Neural cell (in vitro differentiated cells): ENCODE results near the gene EEIG2. TPM values are rescaled to one million over a fixed set of nuclear protein-coding genes. Genes with fewer than 3 reads are reported as not detected.

ENCODE experiments used
- H2AFZ ChIP-seq: fragments of 200-600, 300-800 bp; sonication (generic), shearing (Covaris generic); 2 replicates; pipeline ENCODE4 v1.6.0; 2014; ENCODE audit warnings: low read depth, mild to moderate bottlenecking, antibody characterized with exemption, low read length, moderate library complexity
- H3F3A ChIP-seq: fragments of 200-600 bp; shearing (Covaris generic); 2 replicates; pipeline ENCODE4 v1.6.1; 2016; ENCODE audit warnings: mild to moderate bottlenecking, moderate library complexity, mixed read lengths, antibody characterized with exemption, low read length; ENCODE audit not compliant: insufficient read depth, poor library complexity, severe bottlenecking
- H3K27ac ChIP-seq: fragments of 200-600, 300-800 bp; sonication (generic), shearing (Covaris generic); 2 replicates; pipeline ENCODE4 v1.5.1; 2014; ENCODE audit warnings: mild to moderate bottlenecking, low read length, moderate library complexity
- H3K27me3 ChIP-seq: fragments of 300-800, 200-600 bp; sonication (generic), shearing (Covaris generic); 2 replicates; pipeline ENCODE4 v1.6.0; 2014; ENCODE audit warnings: mild to moderate bottlenecking, low read depth, low read length, moderate library complexity; ENCODE audit not compliant: insufficient read depth
- H3K36me3 ChIP-seq: fragments of 300-800, 200-600 bp; sonication (generic), shearing (Covaris generic); 2 replicates; pipeline ENCODE4 v1.5.1; 2014; ENCODE audit warnings: mild to moderate bottlenecking, antibody characterized with exemption, low read length, moderate library complexity; ENCODE audit not compliant: insufficient read depth
- H3K4me2 ChIP-seq: fragments of 300-800, 200-600 bp; sonication (generic), shearing (Covaris generic); 2 replicates; pipeline ENCODE4 v1.6.0; 2014; ENCODE audit warnings: mild to moderate bottlenecking, low read length
- H3K4me3 ChIP-seq: fragments of 300-800, 200-600 bp; sonication (generic), shearing (Covaris generic); 2 replicates; pipeline ENCODE4 v1.5.1; 2014; ENCODE audit warnings: mild to moderate bottlenecking, low read length, moderate library complexity
- H3K79me2 ChIP-seq: fragments of 200-600 bp; shearing (Covaris generic); replicated peaks from 2 replicates; pipeline ENCODE4 v1.6.0; 2014; ENCODE audit warnings: mild to moderate bottlenecking, low read length, moderate library complexity; ENCODE audit not compliant: insufficient read depth
- H3K9ac ChIP-seq: fragments of 300-800, 200-600 bp; sonication (generic), shearing (Covaris generic); 2 replicates; pipeline ENCODE4 v1.6.1; 2016; ENCODE audit warnings: mild to moderate bottlenecking, low read length, mixed read lengths
- H3K9me2 ChIP-seq: fragments of 200-600 bp; shearing (Covaris generic); 2 replicates; pipeline ENCODE4 v1.6.1; 2016; ENCODE audit warnings: mild to moderate bottlenecking, low read length, mixed read lengths; ENCODE audit not compliant: insufficient read depth
- H3K9me3 ChIP-seq: fragments of 200-600, 300-800 bp; sonication (generic), shearing (Covaris generic); 2 replicates; pipeline ENCODE4 v1.6.1; 2016; ENCODE audit warnings: mild to moderate bottlenecking, mixed run types, low read length, moderate library complexity, mixed read lengths
- H4K20me1 ChIP-seq: fragments of 200-600 bp; shearing (Covaris generic); 2 replicates; pipeline ENCODE4 v1.6.1; 2016; ENCODE audit warnings: mild to moderate bottlenecking, mixed run types; ENCODE audit not compliant: insufficient read depth
- EP300 ChIP-seq: fragments of 450-650 bp; conservative IDR thresholded peaks from 2 replicates; pipeline ENCODE4 v1.6.1; 2014; ENCODE audit warnings: antibody characterized with exemption, mild to moderate bottlenecking, moderate library complexity; ENCODE audit not compliant: poor library complexity, severe bottlenecking
- EZH2 ChIP-seq: fragments of 200-600, 300-800 bp; shearing (Covaris generic), sonication (generic); IDR thresholded peaks from 2 replicates; pipeline ENCODE4 v1.6.1; 2014; ENCODE audit warnings: antibody characterized with exemption, low read length, borderline replicate concordance, mild to moderate bottlenecking; ENCODE audit not compliant: insufficient read depth, poor library complexity, severe bottlenecking
- MXI1 ChIP-seq: fragments of 450-650 bp; conservative IDR thresholded peaks from 2 replicates; pipeline ENCODE4 v1.6.1; 2014; ENCODE audit warnings: antibody characterized with exemption, mild to moderate bottlenecking; ENCODE audit not compliant: poor library complexity, severe bottlenecking
- POLR2AphosphoS5 ChIP-seq: IDR thresholded peaks from 2 replicates; pipeline ENCODE4 v1.6.1; 2012
- RAD21 ChIP-seq: fragments of 450-650 bp; conservative IDR thresholded peaks from 2 replicates; pipeline ENCODE4 v1.6.1; 2014; ENCODE audit warnings: antibody characterized with exemption, mild to moderate bottlenecking, moderate library complexity
- REST ChIP-seq: IDR thresholded peaks from 2 replicates; pipeline ENCODE4 v1.6.1; 2012; ENCODE audit warnings: borderline replicate concordance
- SMC3 ChIP-seq: fragments of 450-650 bp; conservative IDR thresholded peaks from 2 replicates; pipeline ENCODE4 v1.6.1; 2014; ENCODE audit warnings: antibody characterized with exemption, mild to moderate bottlenecking, moderate library complexity; ENCODE audit not compliant: poor library complexity
- TAF1 ChIP-seq: IDR thresholded peaks from 2 replicates; pipeline ENCODE4 v1.6.1; 2012; ENCODE audit warnings: low read depth
- polyA plus RNA-seq: library from polyadenylated mRNA; depleted of rRNA; stranded (reverse); fragments of >200 nt; gene quantifications from 2 replicates; pipeline ENCODE4 v1.2.3, GENCODE V29; 2014
- TF ChIP-seq, protein P1 (sequence below): fragments of 450-650 bp; IDR thresholded peaks from 2 replicates; pipeline ENCODE4 v1.5.1; 2014; ENCODE audit warnings: antibody characterized with exemption, mild to moderate bottlenecking, moderate library complexity; ENCODE audit not compliant: poor library complexity, severe bottlenecking

Gene EEIG2
- polyA plus RNA-seq, 1 donor from 2014 or later, result 13.1 TPM

DNA sequence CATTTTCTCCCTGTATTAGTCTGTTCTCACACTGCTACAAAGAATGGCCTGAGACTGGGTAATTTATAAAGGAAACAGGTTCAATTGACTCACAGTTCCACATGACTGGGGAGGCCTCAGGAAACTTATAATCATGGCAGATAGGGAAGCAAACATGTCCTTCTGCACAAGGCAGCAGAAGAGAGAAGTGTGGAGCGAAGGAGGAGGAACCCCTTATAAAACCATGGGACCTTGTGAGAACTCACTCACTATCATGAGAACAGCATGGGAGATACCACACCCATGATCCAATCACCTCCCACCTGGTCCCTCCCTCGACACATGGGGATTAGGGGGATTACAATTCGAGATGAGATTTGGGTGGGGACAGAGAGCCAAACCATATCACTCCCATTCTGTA is 35.2 kb upstream of the EEIG2 start:
- H3K36me3 ChIP-seq, result no peaks in the 10 kb centered on the region
- H3K9me2 ChIP-seq, result no peaks in the 10 kb centered on the region
- no peak overlapping the region for H2AFZ ChIP-seq
- H3K27ac ChIP-seq, result no peak overlapping the region
- H3K79me2 ChIP-seq, result no peaks in the 10 kb centered on the region
- TF ChIP-seq RAD21, result no peak
- no peak for TF ChIP-seq MXI1
- TF ChIP-seq, protein P1, sequence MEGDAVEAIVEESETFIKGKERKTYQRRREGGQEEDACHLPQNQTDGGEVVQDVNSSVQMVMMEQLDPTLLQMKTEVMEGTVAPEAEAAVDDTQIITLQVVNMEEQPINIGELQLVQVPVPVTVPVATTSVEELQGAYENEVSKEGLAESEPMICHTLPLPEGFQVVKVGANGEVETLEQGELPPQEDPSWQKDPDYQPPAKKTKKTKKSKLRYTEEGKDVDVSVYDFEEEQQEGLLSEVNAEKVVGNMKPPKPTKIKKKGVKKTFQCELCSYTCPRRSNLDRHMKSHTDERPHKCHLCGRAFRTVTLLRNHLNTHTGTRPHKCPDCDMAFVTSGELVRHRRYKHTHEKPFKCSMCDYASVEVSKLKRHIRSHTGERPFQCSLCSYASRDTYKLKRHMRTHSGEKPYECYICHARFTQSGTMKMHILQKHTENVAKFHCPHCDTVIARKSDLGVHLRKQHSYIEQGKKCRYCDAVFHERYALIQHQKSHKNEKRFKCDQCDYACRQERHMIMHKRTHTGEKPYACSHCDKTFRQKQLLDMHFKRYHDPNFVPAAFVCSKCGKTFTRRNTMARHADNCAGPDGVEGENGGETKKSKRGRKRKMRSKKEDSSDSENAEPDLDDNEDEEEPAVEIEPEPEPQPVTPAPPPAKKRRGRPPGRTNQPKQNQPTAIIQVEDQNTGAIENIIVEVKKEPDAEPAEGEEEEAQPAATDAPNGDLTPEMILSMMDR, result no peak
- no peak for TF ChIP-seq REST
- TF ChIP-seq EP300, result no peak
- TF ChIP-seq SMC3, result no peak
- TF ChIP-seq POLR2AphosphoS5, result no peak
- TF ChIP-seq EZH2, result no peak
- TF ChIP-seq TAF1, result no peak
- H3F3A ChIP-seq, result no peaks in the 10 kb centered on the region
- H3K4me3 ChIP-seq, result no peak overlapping the region
- H3K4me2 ChIP-seq, result no peak overlapping the region
- H3K9me3 ChIP-seq, result no peaks in the 10 kb centered on the region
- no peak overlapping the region for H3K9ac ChIP-seq
- H3K27me3 ChIP-seq, result no peaks in the 10 kb centered on the region
- H4K20me1 ChIP-seq, result no peaks in the 10 kb centered on the region

- Histone ChIP-seq H4K20me1 (no peaks in the 10 kb centered on the region), H3K27ac (no peak overlapping the region), H3K27me3 (no peaks in the 10 kb centered on the region), H3K79me2 (no peaks in the 10 kb centered on the region), H3K4me2 (no peak overlapping the region), H3F3A (no peaks in the 10 kb centered on the region), H3K9me2 (no peaks in the 10 kb centered on the region), H3K9ac (no peak overlapping the region), H3K4me3 (no peak overlapping the region), H2AFZ (no peak overlapping the region), H3K36me3 (no peaks in the 10 kb centered on the region), H3K9me3 (no peaks in the 10 kb centered on the region)
- no peak for TF ChIP-seq EZH2
Measured at GRCh38 chr1:108527135-108527534, 32.8 kb upstream of the EEIG2 start.

DNA sequence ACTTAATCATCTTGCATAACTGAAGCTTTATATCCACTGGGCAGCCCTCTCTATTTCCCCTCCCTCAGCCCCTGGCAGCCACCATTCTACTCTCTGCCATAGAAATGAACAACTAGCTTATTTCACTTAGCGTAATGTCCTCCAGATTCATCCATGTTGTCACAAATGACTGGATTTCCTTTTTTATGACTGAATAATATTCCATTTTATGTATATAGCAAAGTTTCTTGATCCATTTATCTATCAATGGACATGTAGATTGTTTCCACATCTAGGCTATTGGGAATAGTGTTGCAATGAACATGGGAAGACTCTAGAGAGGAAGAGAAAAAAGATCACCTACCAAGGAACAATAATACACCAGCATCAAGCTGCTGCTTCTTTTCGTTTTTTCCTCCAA is 32.1 kb upstream of the EEIG2 start:
- Histone ChIP-seq H3K9me3 (no peaks in the 10 kb centered on the region), H3K4me2 (no peak overlapping the region), H2AFZ (no peak overlapping the region), H3K4me3 (no peak overlapping the region), H3K27me3 (no peaks in the 10 kb centered on the region), H3K9ac (no peak overlapping the region), H3K9me2 (no peaks in the 10 kb centered on the region), H3K79me2 (no peaks in the 10 kb centered on the region), H3K27ac (no peak overlapping the region), H3K36me3 (no peaks in the 10 kb centered on the region), H4K20me1 (no peaks in the 10 kb centered on the region), H3F3A (no peaks in the 10 kb centered on the region)
- TF ChIP-seq EZH2 (no peak), SMC3 (no peak), REST (no peak), POLR2AphosphoS5 (no peak), RAD21 (no peak), TAF1 (no peak), EP300 (no peak), MXI1 (no peak)
- TF ChIP-seq, protein P1, result no peak
